Progenitor cell of endocrine pancreas (in vitro differentiated cells): ENCODE results near the gene PLXND1. TPM values are rescaled to one million over a fixed set of nuclear protein-coding genes. Genes with fewer than 3 reads are reported as not detected.

Experiments used
- DNase-seq: peaks from one replicate; pipeline ENCODE4 v3.0.0; 2021; ENCODE audit warnings: low spot score; ENCODE audit not compliant: unreplicated experiment
- H3K27ac Mint-ChIP-seq: 2 replicates; pipeline ENCODE4 v1.8.0; 2021; ENCODE audit warnings: mild to moderate bottlenecking, moderate library complexity, mixed read lengths
- H3K27me3 Mint-ChIP-seq: 2 replicates; pipeline ENCODE4 v1.8.0; 2021; ENCODE audit warnings: mixed read lengths
- H3K36me3 Mint-ChIP-seq: 2 replicates; pipeline ENCODE4 v1.8.0; 2022; ENCODE audit warnings: mixed read lengths; ENCODE audit not compliant: insufficient read depth
- H3K4me1 Mint-ChIP-seq: 2 replicates; pipeline ENCODE4 v1.8.0; 2021; ENCODE audit warnings: low read depth, mixed read lengths
- H3K4me3 Mint-ChIP-seq: 2 replicates; pipeline ENCODE4 v1.8.0; 2021; ENCODE audit warnings: low read depth, mild to moderate bottlenecking, moderate library complexity, mixed read lengths
- H3K9me3 Mint-ChIP-seq: 2 replicates; pipeline ENCODE4 v1.8.0; 2021; ENCODE audit warnings: low read depth, mixed read lengths
- total RNA-seq: library from RNA; stranded (reverse); gene quantifications from 2 replicates; pipeline ENCODE4 v1.2.1, GENCODE V29; 2021
- TF ChIP-seq, protein P1 (sequence below): fragments of 200-600 bp; sonication (generic); IDR thresholded peaks from one replicate; pipeline ENCODE4 v1.5.0; 2021; ENCODE audit warnings: antibody characterized with exemption, mild to moderate bottlenecking; ENCODE audit not compliant: unreplicated experiment

The PLXND1 gene
- total RNA-seq, 1 donor from 2014 or later, result 18.0 TPM

DNA sequence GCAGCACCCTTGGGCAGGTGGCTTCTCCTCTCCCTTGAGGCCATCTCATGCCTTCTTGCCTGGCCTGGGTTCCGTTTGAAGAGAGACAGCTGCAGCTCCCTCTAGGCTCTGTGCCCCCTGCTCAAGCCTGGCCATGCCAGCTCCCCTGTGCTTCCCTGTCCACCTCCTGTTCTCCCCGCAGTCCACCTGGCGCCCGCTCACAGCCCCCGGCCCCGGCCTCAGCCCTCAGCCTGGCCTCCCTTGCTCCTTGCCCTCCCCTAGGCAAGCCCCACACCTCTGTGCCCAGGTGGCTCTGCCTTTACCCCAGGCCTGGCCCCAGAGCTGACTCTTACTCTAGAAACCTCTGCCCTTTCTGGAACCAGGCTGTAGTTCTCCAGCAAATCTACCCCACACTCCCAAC lies 91.9 kb downstream of the PLXND1 start:
- Mint-ChIP-seq H3K36me3 (peaks cover 14% of the 10 kb centered on the region), H3K27me3 (no peaks in the 10 kb centered on the region), H3K9me3 (no peaks in the 10 kb centered on the region), H3K4me3 (no peak overlapping the region), H3K4me1 (no peaks in the 10 kb centered on the region), H3K27ac (no peak overlapping the region)
- DNase-seq, result no peak
- TF ChIP-seq, protein P1, sequence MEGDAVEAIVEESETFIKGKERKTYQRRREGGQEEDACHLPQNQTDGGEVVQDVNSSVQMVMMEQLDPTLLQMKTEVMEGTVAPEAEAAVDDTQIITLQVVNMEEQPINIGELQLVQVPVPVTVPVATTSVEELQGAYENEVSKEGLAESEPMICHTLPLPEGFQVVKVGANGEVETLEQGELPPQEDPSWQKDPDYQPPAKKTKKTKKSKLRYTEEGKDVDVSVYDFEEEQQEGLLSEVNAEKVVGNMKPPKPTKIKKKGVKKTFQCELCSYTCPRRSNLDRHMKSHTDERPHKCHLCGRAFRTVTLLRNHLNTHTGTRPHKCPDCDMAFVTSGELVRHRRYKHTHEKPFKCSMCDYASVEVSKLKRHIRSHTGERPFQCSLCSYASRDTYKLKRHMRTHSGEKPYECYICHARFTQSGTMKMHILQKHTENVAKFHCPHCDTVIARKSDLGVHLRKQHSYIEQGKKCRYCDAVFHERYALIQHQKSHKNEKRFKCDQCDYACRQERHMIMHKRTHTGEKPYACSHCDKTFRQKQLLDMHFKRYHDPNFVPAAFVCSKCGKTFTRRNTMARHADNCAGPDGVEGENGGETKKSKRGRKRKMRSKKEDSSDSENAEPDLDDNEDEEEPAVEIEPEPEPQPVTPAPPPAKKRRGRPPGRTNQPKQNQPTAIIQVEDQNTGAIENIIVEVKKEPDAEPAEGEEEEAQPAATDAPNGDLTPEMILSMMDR, result no peak

- Mint-ChIP-seq H3K4me1 (no peaks in the 10 kb centered on the region), H3K27me3 (no peaks in the 10 kb centered on the region), H3K36me3 (peaks cover 16% of the 10 kb centered on the region), H3K4me3 (no peak overlapping the region), H3K9me3 (no peaks in the 10 kb centered on the region), H3K27ac (no peak overlapping the region)
- no peak for DNase-seq
- TF ChIP-seq, protein P1, result no peak
Observed at GRCh38 chr3:129514110-129514509, 92.4 kb downstream of the PLXND1 start.

DNA sequence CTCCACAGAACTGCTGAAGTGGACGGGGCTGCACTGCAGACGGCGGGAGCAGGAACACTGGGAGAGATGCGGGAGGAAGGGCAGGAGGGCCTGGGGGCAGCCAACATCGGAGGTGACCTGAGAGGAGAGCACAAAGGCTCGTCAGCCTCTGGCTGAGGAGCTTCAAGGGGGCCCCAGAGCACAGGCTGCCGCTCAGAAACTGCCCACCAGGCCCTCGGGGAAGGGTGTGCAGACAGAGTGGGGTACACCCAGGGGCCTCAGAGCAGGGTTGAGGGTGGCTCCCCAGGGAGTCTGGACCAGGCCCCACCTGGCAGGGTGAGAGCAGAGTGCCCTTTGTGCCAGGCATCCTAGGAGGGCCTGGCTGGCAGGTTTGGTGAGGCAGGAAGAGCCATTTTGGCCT lies 92.8 kb downstream of the PLXND1 start:
- Mint-ChIP-seq H3K27me3 (no peaks in the 10 kb centered on the region), H3K27ac (no peak overlapping the region), H3K4me3 (no peak overlapping the region), H3K4me1 (no peaks in the 10 kb centered on the region), H3K9me3 (no peaks in the 10 kb centered on the region), H3K36me3 (peaks cover 16% of the 10 kb centered on the region)
- TF ChIP-seq, protein P1, result no peak
- no peak for DNase-seq

DNA sequence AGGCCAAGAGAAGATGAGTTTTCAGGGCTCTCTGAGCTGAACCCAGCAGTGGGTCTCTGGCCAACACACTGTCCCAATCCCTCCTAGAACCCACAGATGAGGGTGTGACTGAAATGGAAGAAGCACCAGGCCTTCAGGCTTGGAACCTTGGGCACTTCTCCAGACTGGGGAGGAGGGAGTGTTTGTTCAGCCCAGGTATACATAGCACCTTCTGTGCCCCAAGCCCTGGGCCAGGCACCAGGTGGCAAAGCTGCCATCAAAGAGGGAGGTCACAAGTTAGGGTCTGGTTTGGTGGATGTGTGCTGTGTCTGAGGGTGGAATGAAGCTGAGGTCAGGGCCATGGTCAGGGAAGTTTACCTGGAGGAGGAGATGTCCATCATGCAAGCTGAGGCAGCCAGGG lies 93.9 kb downstream of the PLXND1 start:
- Mint-ChIP-seq H3K4me1 (no peaks in the 10 kb centered on the region), H3K4me3 (no peak overlapping the region), H3K27me3 (no peaks in the 10 kb centered on the region), H3K36me3 (peaks cover 16% of the 10 kb centered on the region), H3K9me3 (no peaks in the 10 kb centered on the region), H3K27ac (peak overlapping the region; percentile 23)
- no peak for DNase-seq
- TF ChIP-seq, protein P1, result no peak

GRCh38 chr3:129507181-129507831 lies 99.2 kb downstream of the PLXND1 start:
- H3K4me3 Mint-ChIP-seq, result no peak overlapping the region
- no peak for DNase-seq
- TF ChIP-seq, protein P1, result no peak
- H3K27ac Mint-ChIP-seq, result no peak overlapping the region
- H3K9me3 Mint-ChIP-seq, result no peaks in the 10 kb centered on the region
- no peaks in the 10 kb centered on the region for H3K27me3 Mint-ChIP-seq
- peaks cover 26% of the 10 kb centered on the region for H3K36me3 Mint-ChIP-seq
- H3K4me1 Mint-ChIP-seq, result no peaks in the 10 kb centered on the region
